NCI-H226 (cell line): Measurements from ENCODE around the gene KMO.

Source experiments
- DNase-seq: peaks from one replicate; pipeline ENCODE4 v3.0.0-alpha.2; 2015

Gene KMO

DNA sequence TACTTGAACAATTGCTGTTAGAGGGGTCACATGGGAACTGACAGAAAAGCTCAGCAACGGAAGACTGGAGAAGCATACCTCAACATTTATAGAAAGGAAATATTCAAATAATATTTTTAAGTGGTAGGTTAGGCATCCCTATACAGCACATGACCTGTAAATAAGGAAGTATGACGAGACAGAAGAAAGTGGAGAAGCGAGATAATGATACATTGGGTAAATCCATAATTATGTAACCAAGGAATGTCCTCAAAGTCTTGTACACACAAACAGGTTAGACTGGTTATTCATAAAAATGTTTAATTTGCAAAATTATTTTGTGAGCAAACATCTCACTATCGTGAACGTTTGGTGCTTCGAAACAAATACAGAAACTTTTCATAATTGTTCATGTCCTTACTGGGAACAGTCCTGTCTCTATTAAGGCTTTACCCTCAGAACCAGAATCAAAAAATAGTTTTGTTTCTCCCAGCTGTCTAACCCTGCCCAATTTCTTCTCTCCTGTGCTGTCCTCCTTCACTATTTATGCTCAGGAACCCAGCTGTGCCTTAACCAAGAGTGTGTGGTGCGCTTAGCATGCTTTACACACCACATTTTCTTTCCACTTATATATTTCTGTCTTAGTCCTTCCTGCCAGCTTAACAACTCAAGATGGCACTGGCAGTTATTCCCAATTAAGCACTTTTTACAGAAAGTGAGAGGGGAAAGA lies 10.2 kb downstream of the KMO start:
- DNase-seq, result no peak

DNA sequence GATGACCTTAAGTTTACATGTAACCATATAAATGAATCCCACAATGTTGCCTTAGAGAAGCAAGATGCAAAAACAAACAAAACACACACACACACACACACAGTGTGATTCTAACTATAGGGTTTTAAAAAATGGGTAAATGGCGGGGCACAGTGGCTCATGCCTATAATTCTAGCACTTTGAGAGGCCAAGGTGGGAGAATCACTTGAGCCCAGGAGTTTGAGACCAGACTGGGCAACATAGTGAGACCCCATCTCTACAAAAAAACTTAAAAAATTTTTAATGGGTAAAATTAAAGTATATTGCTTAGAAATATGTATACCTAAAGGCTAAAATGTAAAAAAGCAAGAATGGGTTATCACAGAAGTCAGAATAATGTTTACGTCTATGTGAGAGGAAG lies 15.8 kb downstream of the KMO start:
- DNase-seq, result no peak

DNA sequence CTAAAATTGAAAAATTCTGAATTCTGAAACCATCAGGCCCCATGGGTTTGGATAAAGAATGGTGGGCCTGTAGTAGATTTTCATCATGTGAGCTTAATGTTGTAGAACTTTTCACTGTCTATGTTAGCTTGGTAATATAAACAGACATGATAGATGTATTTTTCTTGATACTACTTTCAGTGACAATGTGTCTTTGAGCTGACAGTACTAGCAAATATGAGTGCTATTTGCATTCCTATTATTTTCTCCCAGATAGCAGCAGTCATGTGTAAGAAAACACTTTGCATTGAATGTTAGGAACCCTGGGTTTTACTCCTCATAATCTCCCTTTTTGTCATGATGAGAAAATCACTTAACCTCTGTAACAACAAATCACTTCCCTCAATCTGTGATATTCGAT lies 18.1 kb downstream of the KMO start:
- no peak for DNase-seq

DNA sequence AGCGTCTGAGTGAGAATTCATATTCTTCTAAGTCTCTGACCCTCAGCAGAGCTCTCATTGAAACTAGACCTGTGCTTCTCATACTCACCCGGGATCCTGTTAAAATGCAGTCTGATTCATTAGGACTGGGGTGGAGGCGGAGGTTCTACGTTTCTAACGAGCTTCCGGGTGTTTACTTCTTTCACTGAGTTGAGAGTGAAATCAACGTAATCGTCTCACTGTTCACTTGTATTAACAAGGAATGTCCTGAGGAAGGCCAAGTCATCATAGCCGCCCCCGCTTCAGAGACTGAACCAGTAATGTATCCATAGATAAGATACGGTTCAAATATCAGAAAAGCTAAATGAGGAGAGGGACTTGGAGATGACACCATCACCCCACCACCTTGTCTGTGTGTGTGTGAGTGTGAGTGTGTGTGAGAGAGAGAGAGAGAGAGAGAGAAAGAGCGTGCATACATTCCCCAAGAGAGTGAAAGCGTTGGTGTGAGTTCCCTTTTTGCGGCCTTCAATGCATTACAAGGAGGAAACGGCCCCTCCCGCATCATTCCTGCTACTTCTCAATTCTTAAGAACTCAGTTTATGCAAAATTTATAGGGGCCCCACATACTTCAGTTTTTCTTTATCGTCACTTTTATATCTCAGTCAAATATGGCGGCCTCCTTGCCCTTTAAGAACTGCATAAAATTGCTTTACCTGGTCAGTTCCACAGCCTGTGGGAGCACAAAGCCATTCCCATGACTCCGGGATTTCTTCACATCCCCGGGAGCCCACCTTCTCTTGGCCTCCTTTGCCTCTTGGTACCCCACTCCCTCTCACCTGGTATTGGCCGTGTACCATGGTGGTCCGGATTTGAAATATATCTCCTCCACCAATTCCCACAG lies 19.8 kb downstream of the KMO start:
- DNase-seq, result no peak

DNA sequence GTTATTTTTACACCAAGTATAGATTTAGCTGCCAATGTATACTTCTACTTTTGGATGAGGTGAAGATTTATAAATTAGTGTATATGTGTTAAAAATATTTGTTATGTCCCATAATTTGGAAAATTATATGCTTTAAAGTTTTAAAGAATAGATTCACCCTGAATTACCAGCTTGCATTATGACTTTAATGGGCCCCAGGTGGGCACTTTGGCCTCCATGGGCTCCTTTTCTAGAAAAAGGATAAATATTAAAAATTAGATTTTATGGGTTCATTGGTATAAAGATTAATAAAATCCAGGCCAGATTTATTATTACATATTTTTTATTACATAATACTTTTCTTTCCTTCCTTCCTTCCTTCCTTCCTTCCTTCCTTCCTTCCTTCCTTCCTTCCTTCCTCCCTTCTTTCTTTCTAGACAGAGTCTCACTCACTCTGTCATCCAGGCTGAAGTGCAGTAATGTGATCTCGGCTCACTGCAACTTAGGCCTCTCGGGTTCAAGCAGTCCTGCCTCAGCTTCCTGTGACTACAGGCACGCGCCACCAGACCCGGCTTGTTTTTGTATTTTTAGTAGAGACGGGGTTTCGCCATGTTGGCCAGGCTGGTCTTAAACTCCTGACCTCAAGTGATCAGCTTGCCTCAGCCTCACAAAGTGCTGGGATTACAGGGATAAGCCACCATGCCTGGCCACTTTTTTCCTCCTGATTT lies 21.9 kb downstream of the KMO start:
- no peak for DNase-seq

DNA sequence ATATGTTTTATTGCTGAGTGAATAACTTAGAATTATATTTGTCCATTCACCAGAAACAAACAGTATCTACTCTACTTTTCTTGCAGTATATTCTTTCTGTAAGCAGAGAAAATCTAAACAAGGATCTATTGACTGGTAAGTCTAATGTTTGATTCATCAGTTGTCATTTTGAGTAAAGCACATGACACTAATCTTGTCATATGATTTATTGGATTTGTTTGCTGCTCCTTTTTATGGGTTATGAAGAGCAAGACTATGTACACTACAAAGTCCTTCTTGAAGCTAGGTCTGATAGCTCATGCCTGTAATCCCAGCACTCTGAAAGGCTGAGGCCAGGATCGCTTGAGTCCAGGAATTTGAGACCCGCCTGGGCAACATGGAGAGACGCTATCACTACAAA lies 23.3 kb downstream of the KMO start:
- no peak for DNase-seq

DNA sequence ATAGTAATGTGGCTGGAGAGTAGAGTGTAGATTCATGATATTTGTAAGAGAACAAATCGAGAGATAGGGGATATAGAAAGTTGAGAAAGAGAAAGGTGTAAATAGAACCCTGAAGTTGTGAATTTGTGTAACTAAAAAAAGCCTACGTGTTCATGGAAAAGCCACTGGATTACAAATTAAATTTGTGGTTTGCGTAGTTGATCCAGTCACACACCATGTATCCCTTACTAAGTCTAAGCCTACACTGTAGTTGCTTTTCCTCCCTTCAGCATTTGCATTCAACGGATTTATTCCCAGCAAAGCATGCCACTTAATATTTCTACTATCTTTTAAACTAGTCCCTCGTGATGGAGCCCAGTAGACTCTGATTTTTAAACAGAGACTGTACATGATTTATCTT lies 24.9 kb downstream of the KMO start:
- no peak for DNase-seq

DNA sequence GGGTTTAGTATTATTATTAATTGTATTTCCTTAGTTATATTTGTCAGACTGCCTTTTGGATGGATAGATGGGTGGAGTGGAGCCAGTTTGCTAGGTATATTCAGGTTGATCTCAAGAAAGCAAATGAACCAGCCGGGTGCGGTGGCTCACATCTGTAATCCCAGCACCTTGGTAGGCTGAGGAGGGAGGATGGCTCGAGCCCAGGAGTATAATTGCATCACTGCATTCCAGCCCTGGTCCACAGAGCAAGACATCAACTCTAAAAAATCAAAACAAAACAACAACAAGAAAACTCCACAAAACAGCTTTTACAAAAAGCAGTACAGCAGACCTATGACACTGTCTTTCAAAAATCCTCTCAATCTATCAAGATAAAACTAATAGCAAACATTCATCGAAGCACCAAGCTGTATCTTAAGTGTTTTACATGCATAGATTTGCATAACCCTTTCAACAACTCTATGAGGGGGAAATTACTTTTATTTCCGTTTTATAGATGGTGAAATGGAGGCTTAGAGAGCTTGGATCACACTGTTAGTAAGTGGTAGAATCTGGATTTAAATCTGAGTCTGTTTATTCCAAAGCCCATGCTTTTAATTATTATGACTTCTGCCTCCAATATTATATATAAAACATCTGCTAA lies 25.5 kb downstream of the KMO start:
- DNase-seq, result no peak

DNA sequence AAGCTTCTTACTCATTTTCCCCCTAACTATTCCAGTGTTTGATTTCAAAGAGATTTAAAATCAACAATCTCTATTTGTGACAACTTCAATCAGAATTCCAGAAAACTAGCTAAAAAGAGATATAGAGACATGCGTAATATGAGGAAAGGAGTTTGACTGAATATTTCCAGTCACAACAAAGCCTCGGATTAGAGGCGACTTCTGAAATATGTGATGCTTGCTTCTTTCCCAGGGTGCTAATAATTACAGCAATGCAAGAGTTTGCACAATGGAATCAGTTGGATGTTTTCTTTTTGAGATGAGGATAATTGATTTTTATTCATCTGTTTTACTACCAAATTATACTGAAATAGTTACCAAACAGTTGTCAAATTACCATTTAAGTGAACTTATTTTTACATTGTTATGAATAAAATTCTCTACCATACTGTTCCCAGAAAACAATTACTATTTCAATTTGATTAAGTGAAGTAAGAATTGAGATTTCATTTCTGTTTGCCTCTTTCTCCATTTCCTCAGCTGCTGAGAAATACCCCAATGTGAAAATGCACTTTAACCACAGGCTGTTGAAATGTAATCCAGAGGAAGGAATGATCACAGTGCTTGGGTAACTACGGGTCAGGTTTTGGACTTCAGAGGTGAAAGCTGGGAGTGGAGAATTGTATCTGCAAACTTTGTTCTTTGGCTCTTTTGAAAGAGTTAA lies 28.1 kb downstream of the KMO start:
- DNase-seq, result no peak

DNA sequence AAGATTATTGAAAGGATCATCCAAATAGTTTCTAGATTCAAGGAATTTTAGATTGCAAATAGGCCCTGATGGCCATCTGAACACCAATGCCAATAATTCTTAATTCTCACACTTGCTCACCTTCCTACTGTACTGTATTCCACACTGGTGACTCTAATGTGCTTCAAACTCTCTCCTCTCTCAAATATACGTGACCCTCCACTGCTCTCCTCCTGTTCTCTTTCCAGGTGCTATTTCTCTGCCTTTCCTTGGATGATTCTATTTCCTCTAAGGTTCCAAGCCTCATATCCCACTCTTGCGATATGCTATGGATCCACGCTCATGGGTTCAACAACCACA lies 28.6 kb downstream of the KMO start:
- no peak for DNase-seq

DNA sequence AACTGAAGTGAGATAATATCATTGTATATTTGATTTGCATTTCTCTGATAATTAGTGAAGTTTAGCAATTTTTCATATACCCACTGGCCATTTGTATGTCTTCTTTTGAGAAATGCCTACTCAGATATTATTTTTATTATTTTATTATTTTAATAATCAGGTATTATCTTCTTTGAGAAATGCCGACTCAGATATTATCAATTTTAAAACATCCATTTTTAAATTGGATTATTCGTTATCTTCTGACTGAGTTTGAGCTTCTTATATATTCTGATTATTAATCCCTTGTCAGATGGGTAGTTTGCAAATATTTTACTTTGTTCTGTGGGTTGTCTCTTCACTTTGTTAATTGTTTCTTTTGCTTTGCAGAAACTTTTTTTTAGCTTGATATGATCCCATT lies 37.7 kb downstream of the KMO start:
- DNase-seq, result no peak

DNA sequence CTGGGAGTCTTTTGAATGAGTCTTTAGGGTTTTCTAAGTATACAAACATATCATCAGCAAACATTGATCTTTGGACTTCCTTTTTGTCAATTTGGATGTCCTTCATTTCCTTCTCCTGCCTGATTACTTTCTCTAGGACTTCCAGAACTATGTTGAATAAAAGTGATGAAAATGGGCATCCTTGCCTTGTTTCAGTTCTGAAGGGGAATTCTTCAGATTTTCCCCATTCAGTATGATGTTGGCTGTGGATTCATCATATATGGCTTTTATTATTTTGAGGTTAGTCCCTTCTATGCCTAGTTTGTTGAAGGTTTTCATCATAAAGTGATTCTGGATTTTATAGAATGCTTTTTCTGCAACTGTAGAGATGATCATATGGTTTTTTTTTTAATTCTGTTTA lies 42.0 kb downstream of the KMO start:
- DNase-seq, result no peak

DNA sequence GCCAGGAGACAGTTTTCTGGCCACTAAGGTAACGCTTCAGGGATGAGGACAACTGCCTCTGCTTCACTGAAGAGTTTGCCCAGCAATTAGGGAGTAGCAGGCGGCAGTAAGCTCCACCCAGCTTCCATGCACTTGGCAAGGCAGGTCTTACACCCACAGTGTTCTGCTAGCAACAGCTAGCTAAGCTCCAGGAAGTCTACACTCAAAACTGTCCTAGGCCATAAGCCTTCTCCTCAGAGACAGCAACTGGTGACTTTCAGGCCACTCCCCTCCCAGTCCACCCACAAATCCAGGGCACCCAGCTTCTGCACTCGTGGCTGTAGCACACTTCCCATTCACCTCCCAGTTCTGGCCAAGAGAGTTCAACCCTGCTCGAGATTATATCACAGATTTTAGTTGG lies 47.3 kb downstream of the KMO start:
- no peak for DNase-seq

DNA sequence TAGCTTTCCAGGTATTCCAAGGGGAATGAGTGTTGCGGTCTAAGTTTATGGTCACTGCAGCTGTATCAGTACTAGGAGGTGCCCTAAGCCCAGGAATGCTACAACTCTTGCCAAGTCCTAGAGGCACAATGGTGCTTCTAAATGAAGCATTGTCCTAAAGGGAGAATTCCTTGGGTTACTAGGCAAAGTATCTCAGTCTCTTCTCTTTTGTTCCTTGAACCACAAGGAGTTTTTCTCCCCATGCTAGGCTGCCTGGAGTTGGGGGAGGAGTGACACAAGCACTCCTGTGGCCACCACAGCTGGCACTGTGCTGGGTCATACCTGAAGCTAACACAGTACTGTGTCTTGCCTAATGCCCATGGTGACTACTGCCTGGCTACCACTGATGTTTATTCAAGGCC lies 50.7 kb downstream of the KMO start:
- DNase-seq, result no peak

DNA sequence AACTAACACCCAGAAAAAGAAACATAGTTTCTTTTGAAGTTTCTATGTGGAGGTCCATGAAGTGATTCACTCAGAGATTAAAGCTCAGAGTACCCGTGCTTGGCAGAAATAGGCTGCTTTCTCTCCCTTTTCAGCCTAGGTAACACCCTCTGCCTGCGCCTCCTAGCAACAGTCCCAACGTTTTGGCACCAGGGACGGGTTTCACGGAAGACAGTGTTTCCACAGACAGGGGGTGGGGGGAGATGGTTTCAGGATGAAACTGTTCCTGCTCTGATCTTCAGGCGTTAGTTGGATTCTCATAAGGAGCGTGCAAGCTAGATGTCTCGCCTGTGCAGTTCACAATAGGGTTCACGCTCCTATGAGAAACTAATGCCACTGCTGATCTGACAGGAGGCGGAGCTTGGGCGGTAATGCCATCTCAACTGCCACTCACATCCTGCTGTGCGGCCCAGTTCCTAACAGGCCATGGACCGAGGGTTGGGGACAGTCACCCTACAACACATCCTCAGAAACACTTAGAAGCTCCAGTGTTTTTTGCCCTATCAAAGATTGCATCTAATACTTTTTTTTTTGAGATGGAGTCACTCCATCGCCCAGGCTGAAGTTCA lies 54.8 kb downstream of the KMO start:
- no peak for DNase-seq

DNA sequence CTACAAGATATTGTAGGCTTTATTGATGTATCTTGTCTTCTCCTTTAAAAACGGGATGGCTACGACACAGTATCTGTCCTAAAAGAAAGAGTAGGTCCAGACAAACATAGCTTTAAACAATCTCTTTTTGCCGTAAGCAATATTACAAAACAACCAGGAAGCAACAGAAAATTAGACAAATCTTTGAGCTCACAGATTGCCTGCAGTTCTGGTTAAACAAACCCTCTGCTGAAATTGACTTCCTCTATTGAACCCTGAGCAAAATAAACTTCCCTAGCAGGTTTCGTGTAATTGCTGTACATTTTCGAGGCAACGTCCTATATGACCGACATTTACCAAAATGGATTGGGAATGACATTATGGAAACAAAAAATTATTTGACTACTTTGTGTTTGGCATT lies 57.3 kb downstream of the KMO start:
- no peak for DNase-seq

DNA sequence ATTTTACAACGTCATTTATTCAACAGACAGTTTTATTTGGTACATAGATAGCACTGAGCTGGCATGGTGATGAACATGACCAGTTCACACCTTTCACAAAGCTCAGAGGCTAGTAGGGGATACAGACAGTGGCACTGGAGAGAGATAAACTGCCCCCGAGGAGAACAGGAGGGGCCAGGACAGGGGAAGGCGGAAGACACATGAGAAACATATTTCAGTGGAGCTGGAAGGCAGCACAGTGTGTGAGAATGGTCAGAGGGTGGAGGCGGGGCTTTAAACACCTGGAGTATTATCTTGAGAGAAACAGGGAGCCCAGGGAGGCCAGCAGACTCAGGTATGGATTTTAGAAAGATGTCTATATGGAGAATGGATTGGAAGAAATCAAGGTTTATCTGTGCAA lies 58.5 kb downstream of the KMO start:
- DNase-seq, result no peak

DNA sequence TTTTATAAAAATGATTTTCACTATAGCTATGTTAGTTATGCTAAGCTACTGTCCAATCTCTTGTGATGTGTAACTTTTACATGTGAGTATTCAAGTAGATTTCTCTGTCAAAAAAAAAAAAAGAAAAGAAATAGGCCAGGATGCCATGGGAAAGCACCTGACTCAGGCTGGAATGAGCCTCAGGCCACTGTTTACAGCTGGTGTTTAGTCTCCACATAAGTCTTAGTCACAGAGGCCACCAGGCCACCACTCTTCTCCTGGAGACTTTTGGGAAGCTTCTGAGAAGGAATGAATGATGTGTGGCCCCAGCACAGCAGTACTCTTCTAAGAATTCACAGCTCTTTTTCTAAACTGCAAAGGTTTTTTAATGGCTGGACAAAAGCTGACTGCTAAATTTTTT lies 59.1 kb downstream of the KMO start:
- peak; percentile 47 for DNase-seq

DNA sequence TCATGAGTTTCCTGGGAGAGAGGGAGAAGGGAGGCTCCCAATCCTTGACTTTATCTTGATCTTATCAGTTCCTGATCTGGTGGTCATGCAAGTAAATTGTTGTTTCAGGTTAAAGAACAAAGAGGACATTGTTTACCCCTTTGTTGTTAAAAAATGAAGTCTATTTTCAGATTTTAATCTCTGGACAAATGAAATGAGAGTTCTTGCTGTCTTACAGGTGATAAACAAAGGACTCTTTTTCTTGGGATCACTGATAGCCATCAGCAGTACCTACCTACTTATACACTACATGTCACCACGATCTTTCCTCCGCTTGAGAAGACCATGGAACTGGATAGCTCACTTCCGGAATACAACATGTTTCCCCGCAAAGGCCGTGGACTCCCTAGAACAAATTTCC lies 59.6 kb downstream of the KMO start:
- no peak for DNase-seq

DNA sequence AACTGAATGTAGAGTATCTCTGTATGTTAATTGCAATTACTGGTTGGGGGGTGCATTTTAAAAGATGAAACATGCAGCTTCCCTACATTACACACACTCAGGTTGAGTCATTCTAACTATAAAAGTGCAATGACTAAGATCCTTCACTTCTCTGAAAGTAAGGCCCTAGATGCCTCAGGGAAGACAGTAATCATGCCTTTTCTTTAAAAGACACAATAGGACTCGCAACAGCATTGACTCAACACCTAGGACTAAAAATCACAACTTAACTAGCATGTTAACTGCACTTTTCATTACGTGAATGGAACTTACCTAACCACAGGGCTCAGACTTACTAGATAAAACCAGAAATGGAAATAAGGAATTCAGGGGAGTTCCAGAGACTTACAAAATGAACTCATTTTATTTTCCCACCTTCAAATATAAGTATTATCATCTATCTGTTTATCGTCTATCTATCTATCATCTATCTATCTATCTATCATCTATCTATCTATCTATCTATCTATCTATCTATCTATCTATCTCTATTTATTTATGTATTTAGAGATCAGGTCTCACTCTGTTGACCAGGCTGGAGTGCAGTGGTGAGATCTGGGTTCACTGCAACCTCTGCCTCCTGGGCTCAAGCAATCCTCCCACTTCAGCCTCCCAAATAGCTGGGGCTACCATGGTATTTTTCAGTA lies 60.2 kb downstream of the KMO start:
- peak; percentile 65 for DNase-seq

DNA sequence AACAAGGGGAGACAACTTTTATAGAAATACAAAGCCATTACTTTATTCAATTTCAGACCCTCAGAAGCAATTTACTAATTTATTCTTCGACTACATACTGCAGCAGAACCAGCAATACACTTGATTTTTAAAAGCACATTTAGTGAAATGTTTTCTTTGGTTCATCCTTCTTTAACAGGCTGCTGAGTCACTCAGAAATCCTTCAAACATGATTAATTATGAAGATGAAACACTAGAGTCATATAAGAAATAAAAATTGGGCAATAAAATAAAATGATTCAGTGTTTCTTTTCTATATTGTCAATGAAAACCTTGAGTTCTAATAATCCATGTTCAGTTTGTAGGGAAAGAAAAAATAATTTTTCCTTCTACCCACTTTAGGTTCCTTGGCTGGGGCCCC lies 61.0 kb downstream of the KMO start:
- no peak for DNase-seq

DNA sequence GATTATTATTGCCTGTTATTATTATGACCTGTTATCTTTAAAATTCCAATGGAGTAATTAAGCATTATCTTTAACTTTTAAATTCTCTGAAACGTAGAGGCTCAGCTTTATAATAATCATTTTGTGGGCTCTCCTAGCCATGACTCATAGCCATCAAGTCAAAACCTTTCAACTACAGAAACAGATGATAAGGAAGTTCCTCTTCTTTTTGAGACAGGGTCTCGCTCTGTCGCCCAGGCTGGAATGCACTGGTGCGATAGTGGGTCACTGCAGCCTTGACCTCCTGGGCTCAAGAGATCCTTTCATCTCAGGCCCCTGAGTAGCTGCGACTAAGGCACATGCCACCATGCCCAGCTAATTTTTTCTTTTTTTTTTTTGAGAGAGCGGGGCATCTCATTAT lies 64.5 kb downstream of the KMO start:
- no peak for DNase-seq
